ENCODE measurements around the gene IGF2R. TPM values are rescaled to one million over a fixed set of nuclear protein-coding genes. Genes with fewer than 3 reads are reported as not detected.

The IGF2R gene
- total RNA-seq, 4 donors from 2014 or later: 38.2 to 56.1 (median 52.0) TPM

DNA sequence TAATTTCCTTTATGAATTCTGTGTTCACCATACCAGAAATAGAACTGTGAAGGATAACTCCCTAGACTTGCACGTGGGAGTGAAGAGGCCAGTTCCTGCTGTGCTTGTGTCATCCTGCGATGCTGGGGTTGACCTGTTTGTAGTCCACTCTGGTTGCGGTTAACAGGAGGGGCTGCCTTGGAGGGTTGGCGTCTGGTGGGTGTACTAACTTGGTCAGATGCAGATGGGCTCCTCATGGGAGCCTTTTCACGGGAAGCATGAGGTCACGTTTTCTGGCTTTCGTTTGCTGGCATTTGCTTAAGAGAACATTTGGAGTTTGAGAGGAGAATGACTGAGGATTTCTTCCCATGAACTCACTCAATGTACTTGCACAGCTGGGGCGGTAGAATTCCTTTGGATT lies 41.2 kb downstream of the IGF2R start:
- no peak for TF ChIP-seq POLR2A (IDR thresholded peaks at IDR 0.05)
- TF ChIP-seq, protein P1, sequence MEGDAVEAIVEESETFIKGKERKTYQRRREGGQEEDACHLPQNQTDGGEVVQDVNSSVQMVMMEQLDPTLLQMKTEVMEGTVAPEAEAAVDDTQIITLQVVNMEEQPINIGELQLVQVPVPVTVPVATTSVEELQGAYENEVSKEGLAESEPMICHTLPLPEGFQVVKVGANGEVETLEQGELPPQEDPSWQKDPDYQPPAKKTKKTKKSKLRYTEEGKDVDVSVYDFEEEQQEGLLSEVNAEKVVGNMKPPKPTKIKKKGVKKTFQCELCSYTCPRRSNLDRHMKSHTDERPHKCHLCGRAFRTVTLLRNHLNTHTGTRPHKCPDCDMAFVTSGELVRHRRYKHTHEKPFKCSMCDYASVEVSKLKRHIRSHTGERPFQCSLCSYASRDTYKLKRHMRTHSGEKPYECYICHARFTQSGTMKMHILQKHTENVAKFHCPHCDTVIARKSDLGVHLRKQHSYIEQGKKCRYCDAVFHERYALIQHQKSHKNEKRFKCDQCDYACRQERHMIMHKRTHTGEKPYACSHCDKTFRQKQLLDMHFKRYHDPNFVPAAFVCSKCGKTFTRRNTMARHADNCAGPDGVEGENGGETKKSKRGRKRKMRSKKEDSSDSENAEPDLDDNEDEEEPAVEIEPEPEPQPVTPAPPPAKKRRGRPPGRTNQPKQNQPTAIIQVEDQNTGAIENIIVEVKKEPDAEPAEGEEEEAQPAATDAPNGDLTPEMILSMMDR (IDR thresholded peaks at IDR 0.05): no peak
- no peak for DNase-seq
- Histone ChIP-seq H3K27ac (no peak overlapping the region), H3K4me1 (peaks cover 5 to 46% (median 26%) of the 10 kb centered on the region in 3 donors), H3K9me3 (no peaks in the 10 kb centered on the region), H3K27me3 (no peaks in the 10 kb centered on the region), H3K4me3 (no peak overlapping the region), H3K36me3 (peaks cover 0 to 48% (median 6%) of the 10 kb centered on the region in 3 donors)
- 72 to 73% methylated on average over 7 of the region's 8 CpGs for WGBS, 2 donors
- intact Hi-C loops (cut with DNase I): no loop called here

DNA sequence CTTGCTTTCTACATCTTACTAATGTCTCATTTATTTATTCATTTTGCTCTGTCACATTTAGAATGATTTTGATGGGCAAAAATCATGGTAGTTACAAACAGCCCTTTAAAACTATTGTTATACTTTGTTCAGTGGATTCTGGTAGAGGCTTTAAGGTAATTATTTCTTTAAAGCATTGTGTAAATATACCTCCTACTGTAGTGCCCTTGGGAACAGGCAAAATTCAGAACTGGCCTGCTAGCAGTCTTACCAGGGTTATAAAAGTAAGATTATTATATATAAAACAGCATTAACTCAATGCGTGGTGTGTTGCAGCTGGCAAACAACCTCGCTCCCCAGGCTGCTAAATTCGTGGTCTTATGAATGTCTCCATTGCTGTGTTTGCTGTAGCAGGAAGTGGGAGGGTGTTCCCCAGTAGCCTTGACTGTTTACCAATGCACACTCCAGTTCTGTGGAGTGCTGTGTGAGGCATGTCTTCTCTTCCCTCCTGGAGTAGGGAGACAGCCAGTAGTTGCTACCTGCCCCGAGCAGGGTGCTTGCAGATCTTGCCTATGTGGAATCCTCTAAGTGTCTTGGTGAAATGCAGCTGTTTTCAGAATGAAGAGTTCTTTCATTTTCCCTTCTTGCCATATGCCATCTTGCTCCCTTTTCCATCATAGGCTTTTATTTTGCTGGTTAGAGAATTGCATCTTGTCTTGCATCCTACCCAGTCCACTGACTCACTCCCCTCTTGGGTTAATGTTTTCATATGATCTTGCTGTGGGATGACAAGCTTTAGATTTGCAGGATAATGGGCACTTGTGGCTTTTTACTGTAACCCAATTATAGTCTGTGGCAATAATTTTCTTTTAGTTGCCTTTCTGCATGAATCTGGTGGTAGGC lies 45.3 kb downstream of the IGF2R start:
- intact Hi-C loops (cut with DNase I): no loop called here
- Histone ChIP-seq H3K4me1 (peaks cover 0 to 10% (median 2%) of the 10 kb centered on the region in 3 donors), H3K9me3 (no peaks in the 10 kb centered on the region), H3K36me3 (peaks cover 0 to 60% (median 6%) of the 10 kb centered on the region in 3 donors), H3K4me3 (no peak overlapping the region), H3K27ac (no peak overlapping the region), H3K27me3 (no peaks in the 10 kb centered on the region)
- TF ChIP-seq POLR2A (IDR thresholded peaks at IDR 0.05): no peak
- TF ChIP-seq, protein P1 (IDR thresholded peaks at IDR 0.05): no peak
- no peak for DNase-seq
- 72 to 75% methylated on average over 4 of the region's 4 CpGs for WGBS, 2 donors

DNA sequence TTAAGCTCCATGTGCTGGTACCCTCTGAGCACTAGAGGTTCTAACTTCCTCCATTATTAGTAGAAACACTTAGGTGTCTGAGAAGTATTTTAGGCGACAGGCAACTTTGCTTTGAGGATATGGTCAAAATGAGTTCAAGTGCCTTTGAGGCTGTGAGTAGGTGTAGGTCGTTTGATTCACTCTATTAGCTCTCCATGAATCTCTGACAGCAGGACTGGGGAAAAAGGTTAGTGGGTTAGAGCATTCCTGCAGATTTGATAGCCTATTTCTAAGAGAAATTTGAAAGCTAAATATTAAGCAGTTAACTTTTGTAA lies 45.9 kb downstream of the IGF2R start:
- no peak overlapping the region for H3K4me3 ChIP-seq
- intact Hi-C loops (cut with DNase I): no loop called here
- no peak overlapping the region for H3K27ac ChIP-seq
- no peak for DNase-seq
- TF ChIP-seq, protein P1 (IDR thresholded peaks at IDR 0.05): no peak
- no peak for TF ChIP-seq POLR2A (IDR thresholded peaks at IDR 0.05)
- no peaks in the 10 kb centered on the region for H3K27me3 ChIP-seq
- WGBS, 2 donors: 75 to 78% methylated on average over 2 of the region's 2 CpGs
- H3K4me1 ChIP-seq: peaks cover 0 to 10% (median 2%) of the 10 kb centered on the region in 3 donors
- H3K36me3 ChIP-seq: peaks cover 0 to 57% (median 6%) of the 10 kb centered on the region in 3 donors
- H3K9me3 ChIP-seq: no peaks in the 10 kb centered on the region

DNA sequence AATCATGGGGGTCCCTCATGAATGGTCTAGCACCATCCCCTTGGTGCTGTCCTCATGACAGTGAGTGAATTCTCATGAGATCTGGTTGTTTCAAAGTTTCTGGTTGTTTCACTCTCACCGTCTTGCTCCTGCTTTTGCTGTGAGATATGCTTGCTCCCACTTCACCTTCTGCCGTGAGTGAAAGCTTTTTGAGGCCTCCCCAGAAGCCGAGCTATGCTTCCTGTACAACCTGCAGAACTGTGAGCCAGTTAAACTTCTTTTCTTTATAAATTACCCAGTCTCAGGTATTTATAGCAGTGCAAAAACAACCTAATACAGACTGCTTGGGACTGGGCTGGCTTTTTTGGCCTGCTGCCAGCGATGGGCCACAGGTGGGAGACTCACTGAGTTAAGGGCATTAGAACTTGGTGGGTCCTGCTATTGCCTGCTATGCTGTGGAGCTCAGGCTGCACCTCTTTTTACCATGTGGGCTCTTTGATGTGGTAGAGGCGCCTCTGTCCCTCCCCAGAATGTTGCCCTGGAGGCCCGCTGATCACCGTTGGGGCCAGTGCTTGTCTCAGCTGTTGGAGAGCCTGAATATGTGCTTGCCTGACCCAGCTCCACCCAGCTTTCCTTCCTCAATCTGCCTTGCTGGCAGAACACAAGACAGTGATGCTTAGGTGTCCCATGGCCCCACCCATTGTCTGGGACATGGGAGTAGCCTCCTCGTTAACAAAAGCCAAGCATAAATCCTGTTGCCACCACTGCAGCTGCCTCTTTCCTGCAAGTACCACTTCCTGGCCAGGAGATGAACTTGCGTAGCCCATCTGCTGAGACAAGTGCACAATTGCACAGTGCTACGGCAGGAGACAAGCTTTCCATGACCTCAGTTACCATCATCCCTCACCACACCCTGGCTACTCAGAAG lies 47.1 kb downstream of the IGF2R start:
- H3K27ac ChIP-seq: no peak overlapping the region
- no peak for DNase-seq
- WGBS, 2 donors: 76 to 83% methylated on average over 8 to 10 of the region's 10 CpGs
- intact Hi-C loops (cut with DNase I): no loop called here
- peaks cover 0 to 2% (median under 1%) of the 10 kb centered on the region in 3 donors for H3K4me1 ChIP-seq
- no peaks in the 10 kb centered on the region for H3K9me3 ChIP-seq
- TF ChIP-seq, protein P1 (IDR thresholded peaks at IDR 0.05): no peak
- no peak for TF ChIP-seq POLR2A (IDR thresholded peaks at IDR 0.05)
- no peaks in the 10 kb centered on the region for H3K27me3 ChIP-seq
- no peak overlapping the region for H3K4me3 ChIP-seq
- peaks cover 0 to 45% (median 6%) of the 10 kb centered on the region in 3 donors for H3K36me3 ChIP-seq

DNA sequence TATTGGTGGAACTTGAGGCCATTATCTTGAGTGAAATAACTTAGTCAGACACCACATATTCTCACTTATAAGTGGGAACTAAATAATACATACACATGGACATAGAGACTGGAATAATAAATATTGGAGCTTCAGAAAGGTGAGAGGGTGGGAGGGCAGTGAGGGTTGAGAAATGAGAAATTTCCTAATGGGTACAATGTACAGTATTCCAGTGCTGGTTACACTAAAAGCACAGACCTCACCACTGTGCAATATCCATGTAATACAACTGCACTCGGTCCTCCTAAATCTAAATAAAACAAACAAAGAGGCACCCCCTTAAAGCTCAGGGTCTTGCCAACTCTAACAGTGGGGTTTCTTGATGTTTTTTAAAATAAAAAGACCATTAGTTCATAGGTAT lies 53.2 kb downstream of the IGF2R start:
- DNase-seq: no peak
- H3K27me3 ChIP-seq: no peaks in the 10 kb centered on the region
- H3K9me3 ChIP-seq: no peaks in the 10 kb centered on the region
- no peak overlapping the region for H3K4me3 ChIP-seq
- H3K36me3 ChIP-seq: peaks cover 0 to 37% (median 3%) of the 10 kb centered on the region in 3 donors
- TF ChIP-seq, protein P1 (IDR thresholded peaks at IDR 0.05): no peak
- TF ChIP-seq POLR2A (IDR thresholded peaks at IDR 0.05): no peak
- intact Hi-C loops (cut with DNase I): no loop called here
- H3K4me1 ChIP-seq: no peaks in the 10 kb centered on the region
- 85 to 100% methylated on average over 1 of the region's 1 CpG for WGBS, 2 donors
- H3K27ac ChIP-seq: no peak overlapping the region

Data from esophagus squamous epithelium (tissue), 5 donors.